AG09319 (cell line): ENCODE measurements around the gene SNRPD2.
A peak's percentile ranks its signal among the peaks of the same experiment; 100 is the strongest.

Experiments used
- DNase-seq: peaks from one replicate; pipeline ENCODE4 v3.0.0-alpha.2; 2010; ENCODE audit warnings: low read depth; ENCODE audit errors: extremely low read depth
- TF ChIP-seq, protein P1 (sequence below): IDR thresholded peaks from 2 replicates; pipeline ENCODE4 v1.5.1; 2011; ENCODE audit warnings: low read depth, mild to moderate bottlenecking, inconsistent platforms, low read length, moderate library complexity

SNRPD2 gene

DNA sequence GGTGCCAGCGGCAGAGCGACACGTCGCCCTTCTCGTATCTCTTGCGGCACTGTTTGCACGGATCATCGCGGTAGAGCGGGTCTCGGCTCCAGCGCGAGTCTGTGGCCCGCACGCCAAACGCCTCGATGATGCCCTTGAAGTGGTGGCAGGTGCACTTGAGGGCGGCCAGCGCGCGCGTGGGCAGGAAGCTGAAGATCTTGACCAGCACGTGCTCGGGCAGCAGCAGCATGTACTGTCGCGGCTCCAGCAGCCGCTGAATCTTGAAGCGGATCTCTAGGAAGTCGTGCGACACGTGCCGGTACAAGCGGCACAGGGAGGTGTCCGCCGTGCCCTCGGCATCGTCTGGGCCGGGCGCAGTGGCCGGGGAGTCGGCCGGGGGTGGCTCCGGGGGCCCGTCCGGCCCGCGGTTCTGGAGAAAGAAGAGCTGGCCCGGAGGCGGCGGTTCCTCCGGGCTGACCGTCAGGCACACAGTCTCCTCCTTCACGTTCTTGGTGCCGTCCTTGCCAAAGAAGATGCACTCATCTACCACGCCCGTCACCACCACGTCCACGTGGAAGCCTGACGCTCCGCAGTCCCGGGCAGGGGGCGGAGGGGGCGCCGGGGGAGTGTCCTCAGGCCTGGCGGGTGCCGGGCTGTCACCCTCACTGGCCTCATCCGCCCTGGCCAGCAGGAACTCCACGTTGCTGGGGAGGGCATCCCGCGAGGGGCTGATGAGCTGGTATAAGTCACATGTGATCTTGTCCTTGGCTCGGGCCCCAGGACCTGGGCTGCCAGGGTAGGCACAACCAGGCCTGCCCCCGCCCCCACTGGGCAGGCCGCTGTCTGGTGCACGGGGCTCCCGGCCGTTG lies 20.3 kb upstream of the SNRPD2 start:
- no peak for DNase-seq
- TF ChIP-seq, protein P1, sequence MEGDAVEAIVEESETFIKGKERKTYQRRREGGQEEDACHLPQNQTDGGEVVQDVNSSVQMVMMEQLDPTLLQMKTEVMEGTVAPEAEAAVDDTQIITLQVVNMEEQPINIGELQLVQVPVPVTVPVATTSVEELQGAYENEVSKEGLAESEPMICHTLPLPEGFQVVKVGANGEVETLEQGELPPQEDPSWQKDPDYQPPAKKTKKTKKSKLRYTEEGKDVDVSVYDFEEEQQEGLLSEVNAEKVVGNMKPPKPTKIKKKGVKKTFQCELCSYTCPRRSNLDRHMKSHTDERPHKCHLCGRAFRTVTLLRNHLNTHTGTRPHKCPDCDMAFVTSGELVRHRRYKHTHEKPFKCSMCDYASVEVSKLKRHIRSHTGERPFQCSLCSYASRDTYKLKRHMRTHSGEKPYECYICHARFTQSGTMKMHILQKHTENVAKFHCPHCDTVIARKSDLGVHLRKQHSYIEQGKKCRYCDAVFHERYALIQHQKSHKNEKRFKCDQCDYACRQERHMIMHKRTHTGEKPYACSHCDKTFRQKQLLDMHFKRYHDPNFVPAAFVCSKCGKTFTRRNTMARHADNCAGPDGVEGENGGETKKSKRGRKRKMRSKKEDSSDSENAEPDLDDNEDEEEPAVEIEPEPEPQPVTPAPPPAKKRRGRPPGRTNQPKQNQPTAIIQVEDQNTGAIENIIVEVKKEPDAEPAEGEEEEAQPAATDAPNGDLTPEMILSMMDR: no peak

DNA sequence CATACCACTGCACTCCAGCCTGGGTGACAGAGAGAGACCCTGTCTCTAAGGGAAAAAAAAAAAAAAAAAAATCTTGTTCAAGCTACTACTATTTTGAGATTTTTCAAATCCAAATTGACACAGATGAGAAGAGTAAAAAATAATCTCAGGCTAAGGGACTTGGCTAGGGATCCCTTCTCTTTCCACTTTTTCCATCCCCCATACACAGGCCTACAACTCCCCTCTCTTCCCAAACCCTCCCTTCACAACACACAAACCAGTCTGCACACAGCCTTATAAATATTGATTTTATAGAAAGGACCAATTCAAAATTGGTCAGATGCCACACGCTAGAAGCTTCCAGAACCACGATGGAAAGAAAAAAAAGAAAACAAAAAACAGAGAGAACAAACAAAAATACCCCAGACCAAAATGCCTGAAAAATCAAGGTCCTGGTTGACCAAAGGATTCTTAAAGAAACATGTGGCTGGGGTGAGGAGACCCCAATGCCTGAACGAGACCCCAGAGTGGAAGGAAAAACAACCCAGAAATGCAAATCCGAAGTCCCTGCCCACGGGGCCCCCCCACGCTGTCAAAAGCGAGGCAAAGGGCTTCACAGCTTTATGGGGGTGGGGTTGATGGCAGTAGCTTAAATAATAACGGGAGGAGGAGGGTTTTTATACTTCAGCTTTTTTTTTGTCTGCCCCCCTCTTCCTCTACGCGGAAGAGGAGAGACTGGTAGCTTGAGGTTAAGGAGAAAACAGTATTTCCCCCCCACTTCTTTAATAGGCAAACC lies 18.8 kb upstream of the SNRPD2 start:
- no peak for DNase-seq
- TF ChIP-seq, protein P1: no peak

DNA sequence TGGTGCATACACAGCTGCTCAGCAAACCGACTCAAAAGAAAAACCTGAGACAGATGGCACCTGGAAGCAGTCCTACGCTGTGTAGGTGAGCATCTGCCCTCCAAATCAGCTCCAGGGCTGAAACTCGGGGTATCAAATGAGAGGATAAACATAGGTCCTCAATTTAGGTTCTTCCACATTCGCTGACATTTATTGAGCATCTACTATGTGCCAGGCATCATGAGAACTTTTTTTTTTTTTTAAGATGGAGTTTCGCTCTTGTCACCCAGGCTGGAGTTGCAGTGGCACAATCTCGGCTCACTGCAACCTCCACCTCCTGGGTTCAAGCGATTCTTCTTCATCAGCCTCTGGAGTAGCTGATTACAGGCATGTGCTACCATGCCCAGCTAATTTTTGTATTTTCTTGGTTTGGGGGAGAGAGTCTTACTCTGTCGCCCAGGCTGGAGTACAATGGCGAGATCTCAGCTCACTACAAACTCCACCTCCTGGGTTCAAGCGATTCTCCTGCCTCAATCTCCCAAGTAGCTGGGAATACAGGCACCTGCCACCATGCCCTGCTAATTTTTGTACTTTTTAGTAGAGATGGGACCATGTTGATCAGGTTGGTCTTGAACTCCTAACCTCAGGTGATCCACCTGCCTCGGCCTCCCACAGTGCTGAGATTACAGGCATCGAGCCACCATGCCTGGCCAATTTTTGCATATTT lies 14.1 kb upstream of the SNRPD2 start:
- no peak for DNase-seq
- TF ChIP-seq, protein P1: no peak

DNA sequence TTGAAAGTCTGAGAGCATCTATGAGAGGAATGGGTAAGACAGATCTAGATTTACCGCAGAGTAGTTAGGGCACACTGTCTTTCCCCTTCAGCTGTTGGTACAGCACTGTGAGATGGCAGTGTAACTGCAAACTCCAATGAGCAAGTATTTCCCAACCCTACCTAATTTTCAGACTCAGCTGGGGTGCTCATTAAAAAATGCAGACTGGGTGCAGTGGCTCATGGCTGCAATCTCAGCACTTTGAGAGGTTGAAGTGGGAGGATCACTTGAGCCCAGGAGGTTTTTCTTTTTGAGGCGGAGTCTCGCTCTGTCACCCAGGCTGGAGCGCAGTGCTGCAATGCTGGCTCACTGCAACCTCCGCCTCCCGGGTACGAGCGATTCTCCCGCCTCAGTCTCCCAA lies 13.4 kb upstream of the SNRPD2 start:
- DNase-seq: no peak
- TF ChIP-seq, protein P1: no peak

DNA sequence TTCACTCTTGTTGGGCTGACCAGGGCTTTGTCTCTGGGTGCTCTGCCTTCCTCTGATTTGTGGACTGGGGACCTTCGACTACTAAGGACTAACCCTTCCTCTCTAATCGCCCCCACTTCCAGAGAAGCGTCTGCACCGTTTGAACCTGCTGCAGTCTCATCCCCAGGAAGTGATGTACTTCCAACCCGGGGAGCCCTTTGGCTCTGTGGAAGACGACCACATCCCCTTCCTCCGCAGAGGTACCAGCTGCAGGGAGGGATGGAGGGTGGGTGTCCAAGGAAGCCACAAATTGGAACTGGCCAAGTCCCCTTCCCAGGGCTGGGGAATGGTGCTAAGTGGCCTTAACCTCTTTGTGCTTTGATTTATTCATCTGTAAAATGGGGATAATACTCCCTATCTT lies 9.9 kb upstream of the SNRPD2 start:
- DNase-seq: no peak
- TF ChIP-seq, protein P1: no peak

DNA sequence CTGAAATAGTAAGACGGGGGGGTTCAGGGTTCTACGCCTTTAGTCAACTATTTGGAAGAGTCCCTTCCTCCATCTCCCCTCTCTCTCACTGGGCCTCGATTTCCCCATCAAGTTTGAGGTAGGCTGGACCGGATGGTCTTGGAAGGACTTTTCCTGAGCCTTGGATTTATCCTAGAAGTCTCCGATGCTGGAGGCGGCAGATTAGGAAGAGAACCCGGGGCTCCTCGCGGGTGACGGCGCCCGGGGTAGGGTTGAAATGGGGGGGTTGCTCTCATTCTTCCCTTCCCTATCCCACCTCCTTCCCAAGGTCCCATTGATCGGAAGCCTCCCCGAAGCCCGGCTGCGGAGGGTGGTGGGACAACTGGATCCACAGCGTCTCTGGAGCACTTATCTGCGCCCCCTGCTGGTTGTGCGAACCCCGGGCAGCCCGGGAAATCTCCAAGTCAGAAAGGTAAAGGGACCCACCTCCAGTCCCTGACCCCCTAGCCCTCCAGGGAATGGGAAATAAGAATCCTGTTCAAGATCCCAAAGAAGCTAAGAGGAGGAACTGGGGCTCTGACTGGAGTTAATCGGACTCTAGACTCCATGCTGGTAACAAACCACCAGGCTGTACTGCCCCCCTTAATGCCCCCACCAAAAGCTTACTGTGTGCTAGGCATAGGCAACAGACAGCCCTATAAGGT lies 1.5 kb upstream of the SNRPD2 start:
- DNase-seq: no peak

More for the DNA sequence above, 1.5 kb upstream of the SNRPD2 start:
- TF ChIP-seq, protein P1: peak; percentile 96
